Measurements from ENCODE around the gene MYO1E. TPM values are rescaled to one million over a fixed set of nuclear protein-coding genes. Genes with fewer than 3 reads are reported as not detected.

Gene MYO1E
- total RNA-seq, 4 donors from 2014 or later, result 55.7 to 147 (median 68.5) TPM

DNA sequence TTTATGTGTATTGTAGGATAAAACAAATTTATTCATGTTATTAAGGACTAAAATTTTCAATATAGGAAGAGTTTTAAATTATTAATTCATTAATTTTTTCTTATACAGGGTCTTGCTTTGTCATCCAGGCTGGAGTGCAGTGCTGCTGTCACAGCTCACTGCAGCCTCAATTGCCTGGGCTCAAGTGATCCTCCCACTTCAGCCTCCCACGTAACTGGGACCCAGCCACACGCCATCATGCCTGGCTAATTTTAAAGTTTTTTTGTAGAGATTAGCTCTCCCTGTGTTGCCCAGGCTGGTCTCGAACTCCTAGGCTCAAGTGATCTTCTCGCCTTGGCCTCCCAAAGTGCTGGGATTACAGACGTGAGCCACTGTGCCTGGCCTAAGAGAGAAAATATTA lies 253.0 kb downstream of the MYO1E start:
- Histone ChIP-seq H3K27me3 (no peaks in the 10 kb centered on the region), H3K36me3 (peaks cover 0 to 9% (median 0%) of the 10 kb centered on the region in 3 donors), H3K4me1 (no peaks in the 10 kb centered on the region), H3K9me3 (no peaks in the 10 kb centered on the region), H3K4me3 (no peak overlapping the region), H3K27ac (no peak overlapping the region)
- 92 to 95% methylated on average over 5 of the region's 5 CpGs for WGBS, 2 donors
- no peak for DNase-seq (ENCODE audit: low spot score in 2 of 2)
- TF ChIP-seq, protein P1, sequence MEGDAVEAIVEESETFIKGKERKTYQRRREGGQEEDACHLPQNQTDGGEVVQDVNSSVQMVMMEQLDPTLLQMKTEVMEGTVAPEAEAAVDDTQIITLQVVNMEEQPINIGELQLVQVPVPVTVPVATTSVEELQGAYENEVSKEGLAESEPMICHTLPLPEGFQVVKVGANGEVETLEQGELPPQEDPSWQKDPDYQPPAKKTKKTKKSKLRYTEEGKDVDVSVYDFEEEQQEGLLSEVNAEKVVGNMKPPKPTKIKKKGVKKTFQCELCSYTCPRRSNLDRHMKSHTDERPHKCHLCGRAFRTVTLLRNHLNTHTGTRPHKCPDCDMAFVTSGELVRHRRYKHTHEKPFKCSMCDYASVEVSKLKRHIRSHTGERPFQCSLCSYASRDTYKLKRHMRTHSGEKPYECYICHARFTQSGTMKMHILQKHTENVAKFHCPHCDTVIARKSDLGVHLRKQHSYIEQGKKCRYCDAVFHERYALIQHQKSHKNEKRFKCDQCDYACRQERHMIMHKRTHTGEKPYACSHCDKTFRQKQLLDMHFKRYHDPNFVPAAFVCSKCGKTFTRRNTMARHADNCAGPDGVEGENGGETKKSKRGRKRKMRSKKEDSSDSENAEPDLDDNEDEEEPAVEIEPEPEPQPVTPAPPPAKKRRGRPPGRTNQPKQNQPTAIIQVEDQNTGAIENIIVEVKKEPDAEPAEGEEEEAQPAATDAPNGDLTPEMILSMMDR (IDR thresholded peaks at IDR 0.05), result no peak
- TF ChIP-seq POLR2A (IDR thresholded peaks at IDR 0.05), result no peak

DNA sequence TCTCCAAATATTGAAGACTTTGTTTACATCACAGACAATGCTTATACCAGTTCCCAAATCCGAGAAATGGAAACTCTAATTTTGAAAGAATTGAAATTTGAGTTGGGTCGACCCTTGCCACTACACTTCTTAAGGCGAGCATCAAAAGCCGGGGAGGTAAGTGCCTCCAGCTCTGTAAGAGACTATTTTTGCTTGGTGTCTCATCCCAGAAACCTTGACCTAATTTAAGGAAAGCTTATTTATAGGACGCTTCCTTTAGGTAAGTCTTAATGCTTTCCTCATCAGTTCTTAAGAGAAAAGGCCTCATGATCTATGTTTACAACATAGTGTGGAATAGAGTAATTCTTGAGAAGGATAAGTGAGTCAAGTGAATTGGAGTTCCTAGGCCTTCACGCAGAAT lies 255.9 kb downstream of the MYO1E start:
- 98% methylated on average over 6 of the region's 6 CpGs for WGBS, 2 donors
- H3K27ac ChIP-seq, result no peak overlapping the region
- no peaks in the 10 kb centered on the region for H3K4me1 ChIP-seq
- no peak for TF ChIP-seq EP300 (IDR thresholded peaks at IDR 0.05)
- TF ChIP-seq, protein P1 (IDR thresholded peaks at IDR 0.05), result no peak
- no peak for TF ChIP-seq POLR2A (IDR thresholded peaks at IDR 0.05)
- H3K36me3 ChIP-seq, result peaks cover 0 to 9% (median 0%) of the 10 kb centered on the region in 3 donors
- H3K9me3 ChIP-seq, result no peaks in the 10 kb centered on the region
- no peak for DNase-seq (ENCODE audit: low spot score in 2 of 2)
- no peak overlapping the region for H3K4me3 ChIP-seq
- no peaks in the 10 kb centered on the region for H3K27me3 ChIP-seq

DNA sequence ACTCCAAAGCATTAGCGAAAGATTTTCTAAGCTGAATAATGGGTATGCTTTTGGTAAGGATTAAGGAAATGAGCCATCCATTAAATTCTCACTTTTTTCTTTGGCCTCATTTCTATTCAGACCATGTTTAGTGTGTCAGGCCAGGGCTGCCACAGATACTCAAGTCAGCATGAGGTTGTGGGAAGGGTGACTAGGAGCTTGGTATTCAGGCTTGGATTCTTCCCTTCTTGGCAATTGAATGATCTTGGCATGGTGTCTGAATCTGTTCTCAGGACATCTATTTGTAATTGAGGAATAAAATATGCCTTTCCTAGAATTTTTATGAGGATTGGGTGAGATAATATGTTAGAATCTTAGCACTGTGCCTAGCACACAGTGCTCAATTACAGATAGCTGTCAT lies 256.5 kb downstream of the MYO1E start:
- Histone ChIP-seq H3K4me1 (no peaks in the 10 kb centered on the region), H3K36me3 (peaks cover 0 to 9% (median 0%) of the 10 kb centered on the region in 3 donors), H3K27me3 (no peaks in the 10 kb centered on the region), H3K27ac (no peak overlapping the region), H3K9me3 (no peaks in the 10 kb centered on the region), H3K4me3 (no peak overlapping the region)
- TF ChIP-seq, protein P1 (IDR thresholded peaks at IDR 0.05), result no peak
- no peak for TF ChIP-seq POLR2A (IDR thresholded peaks at IDR 0.05)
- TF ChIP-seq EP300 (IDR thresholded peaks at IDR 0.05), result no peak
- WGBS, 2 donors, result 88 to 97% methylated on average over 1 of the region's 1 CpG
- DNase-seq (ENCODE audit: low spot score in 2 of 2), result no peak

DNA sequence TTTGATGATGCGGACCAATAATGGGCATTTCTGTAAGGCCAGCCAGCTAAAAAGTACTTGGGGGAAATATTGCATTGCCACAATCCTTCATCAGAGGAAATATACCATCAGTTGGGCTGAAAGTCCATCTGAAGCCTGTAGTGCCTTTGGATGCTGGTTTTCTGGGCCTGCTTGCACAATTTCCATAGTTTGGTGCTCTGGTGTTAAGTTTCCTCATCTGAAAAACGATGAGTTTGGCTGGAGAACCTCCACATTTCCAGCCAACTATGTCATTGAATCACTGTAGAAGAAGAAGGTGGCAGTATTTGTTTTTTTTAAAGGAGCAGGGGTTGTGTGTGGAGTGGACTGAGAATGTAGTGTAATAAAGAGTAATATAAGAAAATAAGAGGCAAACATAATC lies 257.6 kb downstream of the MYO1E start:
- H3K36me3 ChIP-seq, result peaks cover 0 to 9% (median 0%) of the 10 kb centered on the region in 3 donors
- no peak overlapping the region for H3K27ac ChIP-seq
- no peaks in the 10 kb centered on the region for H3K9me3 ChIP-seq
- WGBS, 2 donors, result 80 to 82% methylated on average over 2 of the region's 2 CpGs
- H3K27me3 ChIP-seq, result no peaks in the 10 kb centered on the region
- H3K4me3 ChIP-seq, result no peak overlapping the region
- no peaks in the 10 kb centered on the region for H3K4me1 ChIP-seq
- DNase-seq (ENCODE audit: low spot score in 2 of 2), result no peak
- TF ChIP-seq, protein P1 (IDR thresholded peaks at IDR 0.05), result no peak
- no peak for TF ChIP-seq EP300 (IDR thresholded peaks at IDR 0.05)
- no peak for TF ChIP-seq POLR2A (IDR thresholded peaks at IDR 0.05)

DNA sequence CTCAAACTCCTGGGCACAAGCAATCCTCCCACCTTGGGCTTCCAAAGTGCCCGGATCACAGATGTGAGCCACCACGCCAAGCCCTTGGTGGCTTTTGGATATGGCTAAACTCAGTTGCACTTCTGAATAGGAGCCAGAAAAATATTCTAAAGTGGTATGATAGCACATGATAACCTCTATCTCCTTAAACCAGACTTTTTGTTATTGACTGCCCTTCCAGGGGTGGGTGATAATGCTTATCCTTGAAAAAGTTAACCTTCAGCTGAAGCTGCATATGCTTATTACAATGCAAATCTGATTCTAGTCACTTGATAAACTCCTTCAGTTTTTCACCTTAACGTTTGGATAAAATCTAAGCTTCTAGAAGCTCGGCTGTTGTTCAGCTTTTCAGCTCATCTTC lies 261.4 kb downstream of the MYO1E start:
- WGBS, 2 donors, result 91 to 94% methylated on average over 4 of the region's 4 CpGs
- Histone ChIP-seq H3K36me3 (no peaks in the 10 kb centered on the region), H3K9me3 (no peaks in the 10 kb centered on the region), H3K4me3 (no peak overlapping the region), H3K27me3 (no peaks in the 10 kb centered on the region), H3K27ac (no peak overlapping the region), H3K4me1 (no peaks in the 10 kb centered on the region)
- no peak for DNase-seq (ENCODE audit: low spot score in 2 of 2)
- TF ChIP-seq EP300 (IDR thresholded peaks at IDR 0.05) (no peak), POLR2A (IDR thresholded peaks at IDR 0.05) (no peak)
- TF ChIP-seq, protein P1 (IDR thresholded peaks at IDR 0.05), result no peak
